WTC11 (cell line): ENCODE measurements around the gene DAAM2.

Source experiments
- ATF2 ChIP-seq: sonication (generic); formaldehyde crosslinking; IDR thresholded peaks from 2 replicates; pipeline ENCODE4 v1.8.1; 2022; ENCODE audit warnings: low read depth, missing genetic modification reagents, borderline replicate concordance
- CTCF ChIP-seq: fragments of 200-600 bp; IDR thresholded peaks from 2 replicates; pipeline ENCODE4 v1.8.0; 2022; ENCODE audit warnings: antibody characterized with exemption
- E2F4 ChIP-seq: sonication (generic); formaldehyde crosslinking; IDR thresholded peaks from 2 replicates; pipeline ENCODE4 v1.8.1; 2022; ENCODE audit warnings: low read depth, mild to moderate bottlenecking, moderate library complexity, missing genetic modification reagents, borderline replicate concordance
- EMX1 ChIP-seq: fragments of 250-450 bp; sonication (Bioruptor Pico); IDR thresholded peaks from 2 replicates; pipeline ENCODE4 v1.8.0; 2021; ENCODE audit warnings: mild to moderate bottlenecking
- MAX ChIP-seq: sonication (generic); formaldehyde crosslinking; IDR thresholded peaks from 2 replicates; pipeline ENCODE4 v1.8.0; 2022; ENCODE audit warnings: mild to moderate bottlenecking, missing genetic modification reagents
- USF2 ChIP-seq: sonication (generic); formaldehyde crosslinking; IDR thresholded peaks from 2 replicates; pipeline ENCODE4 v1.8.1; 2023; ENCODE audit warnings: mild to moderate bottlenecking, missing genetic modification reagents, moderate library complexity

- TF ChIP-seq E2F4 (CRISPR knock-in tag) (no peak), USF2 (CRISPR knock-in tag) (peak; percentile 71; the same call in 1 of the 2 replicates), CTCF (no peak), MAX (CRISPR knock-in tag) (no peak), EMX1 (CRISPR knock-in tag) (no peak), ATF2 (CRISPR knock-in tag) (no peak)
These were observed 156.1 kb downstream of the DAAM2 start for GRCh38 chr6:39948199-39948791.
